ENCODE measurements around the gene NF1.
A peak's percentile ranks its signal among the peaks of the same experiment; 100 is the strongest.
"Not testable (repeated sequence)": the region's sequence is repeated elsewhere in the genome, so short reads cannot be mapped to it uniquely, and the experiment has no call there.

Gene NF1, protein sequence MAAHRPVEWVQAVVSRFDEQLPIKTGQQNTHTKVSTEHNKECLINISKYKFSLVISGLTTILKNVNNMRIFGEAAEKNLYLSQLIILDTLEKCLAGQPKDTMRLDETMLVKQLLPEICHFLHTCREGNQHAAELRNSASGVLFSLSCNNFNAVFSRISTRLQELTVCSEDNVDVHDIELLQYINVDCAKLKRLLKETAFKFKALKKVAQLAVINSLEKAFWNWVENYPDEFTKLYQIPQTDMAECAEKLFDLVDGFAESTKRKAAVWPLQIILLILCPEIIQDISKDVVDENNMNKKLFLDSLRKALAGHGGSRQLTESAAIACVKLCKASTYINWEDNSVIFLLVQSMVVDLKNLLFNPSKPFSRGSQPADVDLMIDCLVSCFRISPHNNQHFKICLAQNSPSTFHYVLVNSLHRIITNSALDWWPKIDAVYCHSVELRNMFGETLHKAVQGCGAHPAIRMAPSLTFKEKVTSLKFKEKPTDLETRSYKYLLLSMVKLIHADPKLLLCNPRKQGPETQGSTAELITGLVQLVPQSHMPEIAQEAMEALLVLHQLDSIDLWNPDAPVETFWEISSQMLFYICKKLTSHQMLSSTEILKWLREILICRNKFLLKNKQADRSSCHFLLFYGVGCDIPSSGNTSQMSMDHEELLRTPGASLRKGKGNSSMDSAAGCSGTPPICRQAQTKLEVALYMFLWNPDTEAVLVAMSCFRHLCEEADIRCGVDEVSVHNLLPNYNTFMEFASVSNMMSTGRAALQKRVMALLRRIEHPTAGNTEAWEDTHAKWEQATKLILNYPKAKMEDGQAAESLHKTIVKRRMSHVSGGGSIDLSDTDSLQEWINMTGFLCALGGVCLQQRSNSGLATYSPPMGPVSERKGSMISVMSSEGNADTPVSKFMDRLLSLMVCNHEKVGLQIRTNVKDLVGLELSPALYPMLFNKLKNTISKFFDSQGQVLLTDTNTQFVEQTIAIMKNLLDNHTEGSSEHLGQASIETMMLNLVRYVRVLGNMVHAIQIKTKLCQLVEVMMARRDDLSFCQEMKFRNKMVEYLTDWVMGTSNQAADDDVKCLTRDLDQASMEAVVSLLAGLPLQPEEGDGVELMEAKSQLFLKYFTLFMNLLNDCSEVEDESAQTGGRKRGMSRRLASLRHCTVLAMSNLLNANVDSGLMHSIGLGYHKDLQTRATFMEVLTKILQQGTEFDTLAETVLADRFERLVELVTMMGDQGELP (N-terminal part only)

DNA sequence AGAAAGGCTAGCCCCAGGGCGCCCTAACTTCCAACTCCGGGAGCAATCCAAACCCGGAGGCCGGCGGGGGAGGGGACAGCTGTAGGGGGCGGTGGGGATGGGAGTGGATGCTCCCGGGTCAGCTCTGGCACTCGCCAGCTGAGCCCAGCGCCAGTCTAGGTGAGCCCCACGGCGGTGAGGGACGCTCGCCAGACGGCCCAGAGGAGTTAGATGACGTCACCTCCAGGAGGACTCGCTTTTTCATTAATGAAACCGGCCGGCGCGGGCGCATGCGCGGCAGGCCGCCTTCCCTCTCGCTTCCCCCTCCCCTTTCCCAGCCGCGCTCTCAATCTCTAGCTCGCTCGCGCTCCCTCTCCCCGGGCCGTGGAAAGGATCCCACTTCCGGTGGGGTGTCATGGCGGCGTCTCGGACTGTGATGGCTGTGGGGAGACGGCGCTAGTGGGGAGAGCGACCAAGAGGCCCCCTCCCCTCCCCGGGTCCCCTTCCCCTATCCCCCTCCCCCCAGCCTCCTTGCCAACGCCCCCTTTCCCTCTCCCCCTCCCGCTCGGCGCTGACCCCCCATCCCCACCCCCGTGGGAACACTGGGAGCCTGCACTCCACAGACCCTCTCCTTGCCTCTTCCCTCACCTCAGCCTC is at the start of gene NF1:
Gene NF1, plus strand, starts transcription at position 378 of the 636 bp plus-strand sequence. CDS start 333 bp downstream, outside the sequence.
- peak; percentile 80 to 87 for DNase-seq (ENCODE audit: low read depth in 2 of 2)

DNA sequence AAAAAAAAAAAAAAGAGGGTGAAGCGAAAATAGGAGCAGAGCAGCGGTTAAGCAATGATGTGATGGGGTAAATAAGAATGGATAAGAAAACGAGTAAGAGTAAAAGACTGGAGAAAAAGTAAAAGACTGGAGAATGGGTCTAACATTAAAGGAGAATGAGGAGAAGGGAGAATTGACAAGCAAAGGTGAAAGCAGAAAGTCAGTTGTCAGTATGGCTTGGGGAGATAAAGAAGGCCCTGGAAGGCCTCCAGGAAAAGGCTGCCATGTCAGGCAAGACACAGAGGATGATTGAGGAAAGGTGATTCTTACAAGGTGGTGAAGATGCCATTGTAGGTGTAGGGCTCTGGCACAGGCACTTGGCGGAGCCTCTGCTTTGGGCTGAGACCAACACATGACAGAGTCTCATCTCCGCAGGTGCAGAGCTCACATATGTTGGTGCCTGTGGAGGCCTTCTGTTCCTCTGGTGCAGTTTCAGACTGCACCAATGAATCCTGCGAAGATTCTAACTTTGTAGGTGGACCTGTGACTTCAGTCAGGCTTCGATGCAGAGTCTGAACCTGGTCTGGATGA is 47.8 kb upstream of the NF1 start:
- DNase-seq (ENCODE audit: low read depth in 2 of 2): not testable (repeated sequence)

DNA sequence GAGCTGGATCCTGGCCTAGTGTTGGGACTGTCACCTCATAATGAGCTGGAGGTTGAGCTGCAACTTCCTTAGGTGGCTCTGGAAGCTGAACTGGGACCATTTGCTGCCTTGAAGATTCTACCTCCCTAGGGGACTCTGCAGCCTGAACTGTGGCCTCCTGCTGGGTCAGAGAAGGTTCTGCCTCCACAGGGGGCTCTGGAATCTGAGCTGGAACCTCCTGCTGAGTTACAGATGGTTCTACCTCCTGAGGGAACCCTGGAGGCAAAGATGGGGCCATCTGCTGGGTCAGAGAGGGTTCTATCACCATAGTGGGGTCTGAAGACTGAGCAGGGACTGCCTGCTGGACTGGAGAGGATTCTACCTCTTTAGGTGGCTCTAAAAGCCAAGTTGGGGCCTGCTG is 46.6 kb upstream of the NF1 start:
- DNase-seq (ENCODE audit: low read depth in 2 of 2): no peak

DNA sequence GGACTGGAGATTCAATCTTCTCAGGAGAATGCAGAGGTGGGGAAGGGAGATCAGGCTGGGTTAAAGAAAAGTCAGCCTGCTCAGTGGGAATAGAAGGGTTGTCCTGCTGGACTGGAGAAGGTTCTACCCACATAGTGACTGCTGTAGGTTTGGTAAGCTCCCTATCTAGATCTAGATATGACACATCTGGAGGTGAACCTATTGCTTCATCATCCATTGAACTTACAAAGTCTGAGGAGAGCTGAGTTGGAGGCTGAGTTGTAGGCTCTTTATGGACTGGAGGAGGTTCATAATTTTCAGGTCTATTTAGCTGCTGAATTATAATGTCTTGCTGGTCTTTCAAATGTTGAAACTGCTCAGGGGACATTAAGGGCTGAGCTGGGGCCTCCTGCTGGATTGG is 46.0 kb upstream of the NF1 start:
- DNase-seq (ENCODE audit: low read depth in 2 of 2): no peak

- no peak for DNase-seq (ENCODE audit: low read depth in 2 of 2)
These were observed 43.8 kb upstream of the NF1 start for GRCh38 chr17:31050948-31051347.

DNA sequence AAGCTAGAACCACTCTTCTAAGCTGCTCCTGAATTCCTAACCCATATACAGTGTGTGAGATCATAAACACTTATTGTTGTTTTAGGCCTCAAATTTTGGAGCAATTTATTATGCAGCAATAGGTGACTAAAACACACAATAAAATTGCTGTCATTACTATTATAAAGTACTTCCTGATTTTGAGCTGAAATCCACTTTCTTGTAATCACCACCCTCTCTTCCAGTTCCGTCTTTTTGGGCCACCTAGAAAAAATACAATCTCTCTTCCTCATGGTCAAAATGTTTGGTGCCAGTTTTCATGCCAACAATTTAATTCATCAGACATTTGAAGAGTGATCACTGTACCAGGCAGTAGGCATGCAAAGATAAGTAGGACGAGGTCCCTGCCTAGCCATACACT is 43.3 kb upstream of the NF1 start:
- no peak for DNase-seq (ENCODE audit: low read depth in 2 of 2)

DNA sequence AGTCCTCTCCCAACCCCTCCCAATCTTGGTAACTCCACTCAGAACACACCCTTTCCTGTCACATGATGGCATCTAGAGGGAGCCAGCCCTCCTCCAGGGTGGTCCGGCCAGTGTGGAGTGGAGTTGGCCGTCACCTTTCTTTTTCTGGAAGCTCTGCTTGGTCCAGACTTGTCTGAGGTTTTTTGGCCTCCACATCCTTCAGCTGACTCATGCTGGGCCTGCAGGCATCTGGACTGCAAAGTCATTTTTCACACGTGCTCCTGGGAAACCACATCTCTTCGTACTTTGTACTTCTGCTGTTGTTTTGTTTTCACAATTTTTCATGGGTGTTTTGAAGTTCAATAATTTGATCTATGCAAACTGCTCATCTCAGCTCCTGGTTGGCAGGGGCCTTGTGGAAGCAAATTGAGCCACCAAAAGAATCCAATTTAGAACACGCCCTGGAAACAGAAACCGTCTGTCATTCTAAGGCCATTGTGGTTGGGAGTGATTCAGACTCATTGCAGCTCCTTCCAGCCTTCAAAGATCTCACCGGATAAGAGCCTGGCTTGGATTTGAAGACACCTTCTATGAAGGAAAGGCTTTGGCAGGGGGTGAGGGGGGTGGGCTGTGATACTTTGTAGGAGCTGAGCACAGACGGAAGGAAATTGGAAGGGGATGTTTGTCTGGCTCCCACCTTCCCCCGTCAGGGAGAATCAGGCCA is 42.4 kb upstream of the NF1 start:
- DNase-seq (ENCODE audit: low read depth in 2 of 2): no peak

DNA sequence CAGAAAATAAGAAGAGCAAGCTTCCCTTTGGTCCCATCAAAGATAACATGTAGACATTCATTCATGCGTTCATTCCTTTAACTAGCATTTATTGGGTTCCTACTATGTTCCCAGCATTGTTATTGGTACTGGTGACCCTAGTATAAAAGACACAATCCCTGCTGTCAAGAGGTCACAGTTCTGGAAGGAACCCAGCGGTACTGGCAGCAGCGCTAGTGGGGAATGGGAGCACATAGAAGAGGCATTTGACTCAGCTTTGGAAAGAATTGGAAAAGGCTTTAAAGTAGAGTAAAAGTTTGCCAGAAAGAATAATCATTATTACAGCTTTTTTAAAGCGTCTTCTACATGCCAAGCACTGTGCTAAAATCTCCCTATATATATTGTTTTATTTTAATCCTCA is 41.7 kb upstream of the NF1 start:
- DNase-seq (ENCODE audit: low read depth in 2 of 2): no peak

- DNase-seq (ENCODE audit: low read depth in 2 of 2): no peak
These were observed 40.0 kb upstream of the NF1 start for GRCh38 chr17:31054761-31055160.

DNA sequence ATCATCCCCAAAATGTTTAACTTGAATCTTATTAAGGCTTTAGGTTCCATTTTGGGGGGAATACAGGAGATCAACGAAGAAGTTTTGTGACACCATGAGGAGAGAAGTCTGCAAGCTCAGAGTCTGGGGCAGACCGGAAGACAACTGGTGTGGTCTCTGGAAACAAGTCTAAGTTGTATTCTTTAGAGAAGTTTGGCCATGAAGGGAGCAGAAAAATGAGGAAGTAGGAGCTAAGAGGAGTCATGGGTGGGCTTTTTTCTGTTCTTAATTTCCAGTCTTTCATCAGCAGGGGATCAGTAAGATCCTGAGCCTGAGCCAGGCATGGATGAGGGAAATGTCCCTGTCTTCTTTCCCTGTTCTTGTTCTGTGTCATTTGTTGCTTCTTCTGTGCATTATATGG is 35.8 kb upstream of the NF1 start:
- no peak for DNase-seq (ENCODE audit: low read depth in 2 of 2)

- no peak for DNase-seq (ENCODE audit: low read depth in 2 of 2)
These were observed 33.8 kb upstream of the NF1 start for GRCh38 chr17:31060791-31061550.

DNA sequence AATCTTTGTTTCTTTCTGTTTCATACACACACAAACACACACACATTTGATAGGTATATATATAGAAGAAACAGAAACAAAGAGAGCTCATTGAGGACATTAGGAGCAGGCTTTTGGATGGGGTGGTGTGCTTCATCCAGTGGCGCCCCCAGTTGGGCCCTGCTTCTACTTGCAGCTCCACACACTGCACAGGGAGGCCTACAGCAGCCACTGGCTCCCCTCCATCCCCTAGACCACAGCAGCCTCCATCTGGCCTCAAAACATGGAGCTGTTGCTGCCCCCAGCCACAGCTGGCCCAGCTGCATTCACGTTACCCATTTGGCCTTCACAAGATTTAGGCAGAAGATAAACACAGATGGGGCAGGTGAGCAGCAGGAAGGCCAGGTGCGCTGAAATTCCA is 33.1 kb upstream of the NF1 start:
- no peak for DNase-seq (ENCODE audit: low read depth in 2 of 2)

- DNase-seq (ENCODE audit: low read depth in 2 of 2): no peak
These were observed 32.4 kb upstream of the NF1 start for GRCh38 chr17:31062346-31062745.

- DNase-seq (ENCODE audit: low read depth in 2 of 2): no peak
These were observed 30.1 kb upstream of the NF1 start for GRCh38 chr17:31064707-31065106.

- DNase-seq (ENCODE audit: low read depth in 2 of 2): no peak
These were observed 27.0 kb upstream of the NF1 start for GRCh38 chr17:31067691-31068184.

DNA sequence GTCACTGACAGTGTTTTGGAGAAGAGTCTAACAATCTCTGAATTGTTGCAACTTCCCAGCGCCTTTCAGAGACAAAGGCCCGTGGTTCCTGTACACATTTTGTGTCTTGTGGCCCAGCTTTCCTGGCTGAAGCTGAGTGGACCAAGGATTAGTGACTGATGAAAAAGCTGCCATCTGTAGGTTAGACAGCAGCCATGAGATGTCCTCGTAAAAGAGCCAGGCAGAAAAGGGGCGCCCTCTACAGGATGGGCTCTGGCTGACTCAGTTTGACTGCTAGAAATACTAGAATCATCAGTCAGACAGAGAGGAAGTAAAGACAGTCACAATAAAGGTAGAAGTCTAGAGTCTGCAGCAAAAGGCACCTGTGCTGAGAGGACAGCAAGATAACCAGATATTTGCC is 26.5 kb upstream of the NF1 start:
- DNase-seq (ENCODE audit: low read depth in 2 of 2): peak; percentile 47 to 51

DNA sequence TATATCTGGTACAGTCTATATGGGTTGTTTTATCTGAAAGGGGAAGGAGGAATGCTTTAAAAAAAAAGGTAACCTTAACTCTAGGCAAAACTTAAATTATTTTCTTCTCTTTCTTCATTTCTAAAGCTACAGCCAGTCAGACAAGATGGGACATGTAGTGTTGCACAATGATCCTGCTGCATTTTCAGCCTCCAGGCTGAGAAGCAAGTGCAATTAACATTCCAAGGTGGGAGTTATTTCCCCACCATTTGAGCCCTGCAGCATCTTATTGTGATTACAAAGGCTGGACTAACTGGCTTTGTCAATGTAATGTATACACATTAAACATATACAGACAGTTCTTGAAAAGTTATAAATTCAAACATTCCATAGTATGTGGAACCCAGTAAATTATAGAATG is 22.6 kb upstream of the NF1 start:
- DNase-seq (ENCODE audit: low read depth in 2 of 2): no peak

GRCh38 chr17:31073411-31073810 is 21.4 kb upstream of the NF1 start:
- no peak for DNase-seq (ENCODE audit: low read depth in 2 of 2)

GRCh38 chr17:31074772-31075555 is 19.8 kb upstream of the NF1 start:
- no peak for DNase-seq (ENCODE audit: low read depth in 2 of 2)
